ENCODE measurements around the gene AZGP1.
"Not testable (repeated sequence)": the region's sequence is repeated elsewhere in the genome, so short reads cannot be mapped to it uniquely, and the experiment has no call there.

AZGP1 gene

DNA sequence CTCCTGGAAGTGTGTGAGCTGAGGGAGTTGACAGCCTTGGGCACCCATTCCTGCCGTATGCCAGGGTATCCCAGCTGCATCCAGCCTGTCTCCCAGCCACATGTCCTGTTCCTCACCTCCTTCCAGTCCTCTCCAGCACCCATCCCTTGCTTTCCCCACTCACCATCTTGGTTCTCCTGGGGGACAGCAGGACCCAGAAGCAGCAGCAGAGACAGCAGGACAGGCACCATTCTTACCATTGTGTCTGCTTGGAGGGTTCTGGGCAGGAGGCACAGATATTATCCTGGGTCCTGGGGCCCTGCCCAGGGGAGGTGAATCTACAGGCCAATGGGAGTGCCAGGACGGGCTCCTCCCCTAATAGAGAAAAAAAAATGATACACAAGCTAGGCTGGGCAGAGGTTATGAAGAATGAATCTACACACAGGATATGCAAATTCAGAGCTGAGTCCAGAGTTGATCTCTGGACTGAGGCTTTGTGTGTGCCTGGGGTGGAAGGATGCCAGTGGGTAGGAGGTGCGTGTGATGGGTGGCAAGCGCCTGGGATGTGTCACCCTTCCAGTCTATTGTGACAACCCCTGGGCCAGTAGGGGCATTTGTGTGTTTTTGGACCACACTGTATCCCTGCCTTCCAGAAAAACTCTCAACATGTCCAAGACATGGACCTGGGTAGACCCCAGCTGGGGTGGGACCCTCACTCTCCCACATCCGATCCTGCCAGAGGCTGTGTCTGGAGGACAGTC lies at the start of gene AZGP1:
AZGP1 (minus strand) TSS at position 250 of the 740 bp plus-strand sequence; CDS start at position 239, 11 bp downstream.
- DNase-seq = peak; percentile 20

GRCh38 chr7:100024020-100024619 lies 48.3 kb upstream of the AZGP1 start:
- DNase-seq = no peak

GRCh38 chr7:100023526-100023925 lies 47.7 kb upstream of the AZGP1 start:
- no peak for DNase-seq

- DNase-seq = no peak
Measured at GRCh38 chr7:100022621-100023020, 46.8 kb upstream of the AZGP1 start.

GRCh38 chr7:100021297-100021696 lies 45.5 kb upstream of the AZGP1 start:
- no peak for DNase-seq

GRCh38 chr7:100019908-100020307 lies 44.1 kb upstream of the AZGP1 start:
- DNase-seq = no peak

GRCh38 chr7:100017875-100018274 lies 42.0 kb upstream of the AZGP1 start:
- no peak for DNase-seq

- no peak for DNase-seq
Measured at GRCh38 chr7:100017300-100017699, 41.5 kb upstream of the AZGP1 start.

GRCh38 chr7:100016215-100016901 lies 40.5 kb upstream of the AZGP1 start:
- peak; percentile 9 for DNase-seq

DNA sequence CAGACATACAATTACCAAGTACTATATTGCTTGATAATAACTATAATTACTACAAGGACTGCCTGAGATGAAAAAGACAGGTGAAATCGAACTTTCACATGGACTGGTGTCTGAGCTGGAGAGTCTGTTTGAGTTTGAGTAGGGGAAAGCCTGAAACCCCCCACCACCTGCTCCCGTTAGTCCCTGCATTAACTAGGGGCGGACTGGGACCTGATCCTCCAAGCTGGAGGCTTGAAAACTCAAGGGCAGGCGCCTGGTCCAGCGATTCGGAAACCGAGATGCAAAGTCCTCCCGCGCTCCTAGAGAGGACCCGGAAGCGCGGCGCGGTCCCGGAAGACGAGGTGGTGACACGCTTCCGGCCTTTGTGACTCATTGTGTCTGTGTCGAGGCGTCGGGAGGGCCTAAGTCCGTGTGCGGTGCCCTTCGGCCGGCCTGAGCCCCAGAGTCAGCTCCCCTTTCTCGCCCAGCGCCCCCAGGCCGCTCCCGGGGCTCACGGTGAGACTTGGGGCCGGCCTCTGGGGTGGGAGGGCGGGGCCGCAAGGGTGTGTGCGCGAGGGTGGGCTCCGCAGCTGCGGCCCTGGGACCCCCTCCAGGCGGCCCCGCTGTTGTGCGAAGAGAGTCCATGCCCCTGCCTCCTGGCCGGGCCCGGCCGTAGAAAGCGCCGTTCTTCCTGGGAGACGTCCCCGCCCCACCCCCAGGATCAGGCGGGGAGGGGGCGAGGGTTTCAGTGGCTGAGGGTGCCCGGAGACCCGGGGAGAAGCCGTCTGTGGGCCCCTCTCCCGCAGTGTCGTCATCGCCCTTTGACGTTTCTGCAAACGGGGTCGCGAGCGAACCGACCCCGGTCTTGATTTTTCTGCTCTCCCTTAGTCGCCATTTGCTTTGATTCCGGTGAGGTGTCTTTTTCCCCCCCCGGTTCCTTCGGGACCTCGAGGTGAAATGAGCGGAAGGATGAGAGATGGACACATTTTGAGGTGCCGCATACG lies 39.7 kb upstream of the AZGP1 start, which contains the start of gene ZKSCAN1:
ZKSCAN1 (plus strand) TSS at position 365 of the 983 bp plus-strand sequence. CDS start 7,911 bp downstream, outside the sequence.
- peak; percentile 92 for DNase-seq

- no peak for DNase-seq
Measured at GRCh38 chr7:100013328-100013676, 37.5 kb upstream of the AZGP1 start.

GRCh38 chr7:100012385-100013327 lies 36.8 kb upstream of the AZGP1 start:
- DNase-seq = not testable (repeated sequence)

DNA sequence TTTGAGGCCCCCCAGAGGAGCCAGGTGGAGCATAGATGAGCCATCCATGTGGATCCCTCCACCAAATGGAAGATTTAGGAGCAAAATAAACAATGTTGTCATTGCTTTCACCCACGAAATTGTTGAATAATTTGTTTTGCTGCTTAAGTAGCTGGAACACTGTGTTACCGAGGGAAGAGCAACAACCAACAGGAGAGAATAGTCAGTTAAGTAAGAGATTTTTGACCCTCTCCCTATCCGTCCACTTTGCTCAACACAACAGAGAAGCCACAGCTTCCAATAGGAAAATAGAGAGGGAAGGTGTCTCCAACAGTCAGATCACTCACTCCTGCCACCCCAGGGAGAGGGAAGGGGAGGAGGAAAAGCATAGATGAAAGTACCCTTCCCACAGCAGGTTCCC lies 35.7 kb upstream of the AZGP1 start:
- DNase-seq = no peak

DNA sequence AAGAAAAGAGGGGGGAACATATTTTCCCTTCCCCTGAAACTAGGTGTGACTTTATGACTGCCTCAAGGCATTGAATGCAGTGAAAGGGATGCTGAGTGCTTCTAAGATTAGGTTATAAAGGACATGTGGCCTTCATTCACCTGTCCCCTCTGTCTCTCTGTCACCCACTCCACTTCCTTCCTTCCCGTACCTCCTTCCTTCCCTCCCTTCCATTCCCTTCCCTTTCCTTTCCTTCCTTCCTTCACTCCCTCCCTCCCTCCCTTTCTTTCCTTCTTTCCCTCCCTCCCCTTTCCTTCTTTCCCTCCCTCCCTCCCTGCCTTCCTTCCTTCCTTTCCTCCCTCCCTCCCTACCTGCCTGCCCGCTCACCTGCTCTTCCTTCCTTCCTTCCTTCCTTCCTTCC lies 35.1 kb upstream of the AZGP1 start:
- no peak for DNase-seq

DNA sequence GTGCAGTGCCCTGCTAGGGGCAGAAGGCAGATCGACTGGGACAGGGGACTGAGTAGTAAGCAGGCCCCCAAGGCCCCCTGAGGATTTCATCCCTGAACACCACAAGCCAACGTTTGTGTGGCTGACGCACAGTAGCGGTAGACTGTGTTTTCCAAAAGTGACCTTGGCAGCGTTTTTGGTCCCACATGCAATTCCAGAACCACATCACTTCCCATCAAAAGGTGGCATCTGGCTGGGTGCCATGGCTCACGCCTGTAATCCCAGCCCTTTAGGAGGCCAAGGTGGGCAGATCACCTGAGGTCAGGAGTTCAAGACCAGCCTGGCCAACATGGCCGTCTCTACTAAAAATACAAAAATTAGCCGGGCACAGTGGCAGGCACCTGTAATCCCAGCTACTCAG lies 34.1 kb upstream of the AZGP1 start:
- not testable (repeated sequence) for DNase-seq

DNA sequence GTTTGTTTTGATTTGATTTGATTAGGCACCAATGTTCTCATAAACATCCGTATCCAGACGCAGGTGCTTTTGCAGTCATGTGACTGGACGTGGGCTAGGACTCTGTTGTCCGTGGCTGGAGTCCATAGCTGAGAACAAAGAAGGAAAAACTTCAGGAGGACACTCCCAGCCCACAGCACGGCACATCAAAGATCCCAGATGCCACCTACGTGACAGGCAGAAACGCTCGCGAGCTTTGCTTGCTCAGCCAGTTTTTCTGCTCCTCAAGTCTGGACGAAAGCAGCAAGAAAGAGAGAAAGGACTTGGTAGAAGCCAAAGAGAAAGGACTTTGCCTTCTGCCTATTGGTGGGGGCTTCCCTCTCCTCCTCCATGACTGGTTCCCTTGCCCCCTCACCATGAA lies 32.7 kb upstream of the AZGP1 start:
- DNase-seq = no peak

DNA sequence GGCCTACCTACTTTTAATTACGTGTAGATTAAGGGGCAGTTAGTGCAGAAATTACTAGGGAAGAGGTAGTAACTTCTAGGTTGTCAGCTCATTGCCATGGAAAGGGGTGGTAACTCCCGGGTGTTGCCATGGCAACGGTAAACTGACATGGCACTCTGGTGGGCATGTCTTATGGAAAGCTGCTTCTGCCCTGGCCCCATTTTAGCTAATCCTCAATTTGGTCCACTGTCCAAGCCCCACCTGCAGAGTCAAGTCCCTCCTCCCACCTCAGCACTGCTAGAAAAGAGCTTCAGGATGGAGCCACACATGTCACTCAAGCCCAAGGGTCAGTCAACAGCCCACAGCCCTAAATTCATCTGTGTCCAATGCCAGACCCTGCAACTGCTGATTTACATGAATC lies 32.1 kb upstream of the AZGP1 start:
- no peak for DNase-seq

GRCh38 chr7:100003711-100004661 lies 28.2 kb upstream of the AZGP1 start:
- no peak for DNase-seq

DNA sequence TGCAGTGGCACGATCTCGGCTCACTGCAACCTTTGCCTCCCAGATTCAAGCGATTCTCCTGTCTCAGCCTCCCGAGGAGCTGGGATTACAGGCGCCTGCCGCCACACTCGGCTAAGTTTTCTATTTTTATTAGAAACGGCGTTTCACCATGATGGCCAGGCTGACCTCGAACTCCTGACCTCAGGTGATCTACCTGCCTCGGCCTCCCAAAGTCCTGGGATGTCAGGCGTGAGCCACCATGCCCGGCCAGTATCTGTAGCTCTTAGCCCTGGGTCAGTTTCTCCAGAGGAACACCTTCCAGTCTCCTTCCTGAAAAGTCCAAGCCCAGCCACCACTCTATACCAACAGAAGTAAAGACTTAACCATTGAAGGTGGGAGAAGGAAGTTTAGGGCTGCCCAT lies 24.4 kb upstream of the AZGP1 start:
- no peak for DNase-seq

- no peak for DNase-seq
Measured at GRCh38 chr7:99997545-99998137, 21.8 kb upstream of the AZGP1 start.
